ENCODE measurements around the gene KCNIP2.

DNA sequence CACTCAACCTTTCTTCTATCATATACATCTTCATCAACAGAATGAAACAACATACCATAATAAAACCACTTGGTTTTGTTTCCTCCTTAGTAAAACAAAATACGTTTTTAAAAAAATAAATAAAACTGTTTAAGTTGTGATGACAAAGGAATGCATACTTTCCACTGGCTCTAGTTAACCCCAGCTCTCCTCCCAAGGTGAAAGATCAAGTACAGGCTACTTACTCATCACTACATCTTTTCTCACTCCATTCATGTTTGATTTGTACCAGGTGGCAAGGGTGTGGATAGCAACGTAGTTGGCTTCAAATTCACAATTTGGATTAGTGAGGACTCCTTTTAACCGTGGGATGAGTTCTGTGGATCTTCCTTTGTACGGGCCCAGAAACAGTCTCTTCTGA lies 40.1 kb downstream of the KCNIP2 start:
- TF ChIP-seq CEBPB (IDR thresholded peaks at IDR 0.05; ENCODE audit: low read depth) (no peak), POLR2AphosphoS5 (IDR thresholded peaks at IDR 0.05; ENCODE audit: low read depth, low read length) (no peak), RAD21 (IDR thresholded peaks at IDR 0.05; ENCODE audit: low read depth) (no peak), POLR2A (IDR thresholded peaks at IDR 0.05; ENCODE audit: borderline replicate concordance, extremely low read depth, insufficient read depth, insufficient read length) (no peak), ZNF274 (IDR thresholded peaks at IDR 0.05; ENCODE audit: low read depth, low read length) (no peak), SIN3A (IDR thresholded peaks at IDR 0.05; ENCODE audit: low read depth) (no peak), EZH2 (IDR thresholded peaks at IDR 0.05) (no peak), ZFX (IDR thresholded peaks at IDR 0.05) (no peak), SP1 (IDR thresholded peaks at IDR 0.05; ENCODE audit: low read depth) (no peak), SRF (IDR thresholded peaks at IDR 0.05; ENCODE audit: low read depth) (no peak), YY1 (IDR thresholded peaks at IDR 0.05; ENCODE audit: extremely low read depth, insufficient replicate concordance, low read depth, low read length) (no peak)
- TF ChIP-seq, protein P1, sequence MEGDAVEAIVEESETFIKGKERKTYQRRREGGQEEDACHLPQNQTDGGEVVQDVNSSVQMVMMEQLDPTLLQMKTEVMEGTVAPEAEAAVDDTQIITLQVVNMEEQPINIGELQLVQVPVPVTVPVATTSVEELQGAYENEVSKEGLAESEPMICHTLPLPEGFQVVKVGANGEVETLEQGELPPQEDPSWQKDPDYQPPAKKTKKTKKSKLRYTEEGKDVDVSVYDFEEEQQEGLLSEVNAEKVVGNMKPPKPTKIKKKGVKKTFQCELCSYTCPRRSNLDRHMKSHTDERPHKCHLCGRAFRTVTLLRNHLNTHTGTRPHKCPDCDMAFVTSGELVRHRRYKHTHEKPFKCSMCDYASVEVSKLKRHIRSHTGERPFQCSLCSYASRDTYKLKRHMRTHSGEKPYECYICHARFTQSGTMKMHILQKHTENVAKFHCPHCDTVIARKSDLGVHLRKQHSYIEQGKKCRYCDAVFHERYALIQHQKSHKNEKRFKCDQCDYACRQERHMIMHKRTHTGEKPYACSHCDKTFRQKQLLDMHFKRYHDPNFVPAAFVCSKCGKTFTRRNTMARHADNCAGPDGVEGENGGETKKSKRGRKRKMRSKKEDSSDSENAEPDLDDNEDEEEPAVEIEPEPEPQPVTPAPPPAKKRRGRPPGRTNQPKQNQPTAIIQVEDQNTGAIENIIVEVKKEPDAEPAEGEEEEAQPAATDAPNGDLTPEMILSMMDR (IDR thresholded peaks at IDR 0.05 in 2 of 3, conservative IDR thresholded peaks at IDR 0.05 in 1 of 3; ENCODE audit: borderline replicate concordance in 1 of 3, insufficient read depth in 1 of 3, low read depth in 2 of 3, low read length in 2 of 3): no peak
- TF ChIP-seq, protein P2, sequence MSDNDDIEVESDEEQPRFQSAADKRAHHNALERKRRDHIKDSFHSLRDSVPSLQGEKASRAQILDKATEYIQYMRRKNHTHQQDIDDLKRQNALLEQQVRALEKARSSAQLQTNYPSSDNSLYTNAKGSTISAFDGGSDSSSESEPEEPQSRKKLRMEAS (IDR thresholded peaks at IDR 0.05): no peak

Measured in HCT116 (cell line).